Activated T-cell treated with anti-CD3 and anti-CD28 coated beads, Interleukin-2, amount 50 U/mL, for 24 hours (primary cell): Measurements from ENCODE around the gene ZNF787.

Source experiments
- DNase-seq: peaks from one replicate; pipeline ENCODE4 v3.0.0-alpha.2; 2020
- H3K27ac Mint-ChIP-seq: 2 replicates; pipeline ENCODE4 v1.8.0; 2020; ENCODE audit warnings: mild to moderate bottlenecking, mixed read lengths
- H3K27me3 Mint-ChIP-seq: 2 replicates; pipeline ENCODE4 v1.8.0; 2020; ENCODE audit warnings: mixed read lengths
- H3K36me3 Mint-ChIP-seq: 2 replicates; pipeline ENCODE4 v1.8.0; 2020; ENCODE audit warnings: low read depth, mixed read lengths
- H3K4me1 Mint-ChIP-seq: 2 replicates; pipeline ENCODE4 v1.8.0; 2020; ENCODE audit warnings: low read depth, mixed read lengths
- H3K4me3 Mint-ChIP-seq: 2 replicates; pipeline ENCODE4 v1.8.0; 2020; ENCODE audit warnings: mild to moderate bottlenecking, moderate library complexity, mixed read lengths
- H3K9me3 Mint-ChIP-seq: 2 replicates; pipeline ENCODE4 v1.8.0; 2020; ENCODE audit warnings: mixed read lengths

Gene ZNF787

DNA sequence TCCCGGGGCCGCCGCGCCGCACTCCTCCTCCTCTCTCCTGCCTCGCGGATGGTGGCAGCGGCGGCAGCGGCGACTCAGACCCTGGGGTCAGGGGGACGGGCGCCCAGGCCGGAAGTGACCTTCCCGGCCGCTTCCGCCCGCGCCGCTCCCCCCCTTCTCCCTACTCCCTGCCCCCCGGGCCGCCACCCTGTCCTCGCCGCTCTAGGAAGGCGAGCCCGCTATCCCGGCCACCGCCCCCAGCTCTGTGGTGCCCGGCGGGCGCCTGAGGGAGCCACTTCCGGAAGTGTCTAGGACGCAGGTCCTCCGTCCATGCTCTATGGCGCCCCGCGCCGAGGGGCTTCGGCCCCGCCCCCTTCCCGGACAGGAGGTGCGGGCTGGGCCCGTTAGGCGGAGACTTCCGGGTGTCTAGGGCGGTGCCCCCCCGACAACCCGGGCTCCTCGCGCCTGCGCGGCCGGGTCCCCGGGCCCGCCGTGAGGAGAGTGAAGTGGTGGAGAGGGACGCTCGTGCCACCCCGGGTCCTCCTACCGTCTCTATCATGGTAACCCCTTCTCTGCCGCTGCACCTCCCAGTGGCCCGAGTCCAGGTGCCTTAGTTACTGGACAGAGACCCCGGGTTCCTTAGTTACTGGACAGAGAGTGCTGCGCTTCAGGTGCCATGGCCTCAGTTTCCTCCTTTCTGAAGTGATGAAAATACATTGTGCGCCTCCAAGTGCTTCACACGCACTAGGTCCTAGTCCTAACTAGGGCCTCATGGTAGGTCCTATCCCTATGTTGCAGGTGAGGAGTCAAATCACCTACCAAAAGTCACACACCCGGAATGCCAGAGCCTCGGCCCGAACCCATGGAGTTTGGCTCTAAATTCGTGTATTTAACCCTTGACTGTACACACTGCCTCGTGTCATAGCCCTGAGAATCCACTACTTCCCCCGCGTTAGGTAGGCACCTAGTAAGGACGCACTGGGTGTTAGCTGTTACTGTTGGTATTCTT is at the start of gene ZNF787:
Gene ZNF787 (minus strand): TSS at position 116 of the 988 bp plus-strand sequence. CDS start 18,078 bp downstream, outside the sequence.
- H3K36me3 Mint-ChIP-seq: peaks cover 28% of the 10 kb centered on the region

DNA sequence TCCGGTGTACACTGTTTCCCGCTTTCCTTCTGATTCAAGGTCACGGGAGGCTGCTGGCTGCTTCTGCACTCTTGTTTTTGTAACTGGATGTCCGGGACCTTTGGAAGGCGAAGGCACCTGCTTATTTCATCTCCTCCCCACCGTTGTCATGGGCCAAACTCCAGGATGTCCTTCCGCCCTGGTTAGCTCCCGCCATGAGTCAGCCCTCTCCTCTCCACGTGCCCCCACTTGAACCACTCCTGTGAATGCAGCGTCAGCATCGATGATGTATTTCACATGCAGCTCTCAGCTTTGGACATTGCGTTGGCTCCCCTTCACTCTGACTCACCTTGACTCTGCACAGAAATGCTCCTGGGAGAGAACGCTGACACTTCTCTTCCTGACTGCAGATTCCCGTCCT is 49.2 kb upstream of the ZNF787 start:
- Mint-ChIP-seq H3K9me3 (no peaks in the 10 kb centered on the region), H3K27ac (no peak overlapping the region), H3K4me3 (no peak overlapping the region), H3K27me3 (no peaks in the 10 kb centered on the region), H3K4me1 (no peaks in the 10 kb centered on the region), H3K36me3 (no peaks in the 10 kb centered on the region)
- DNase-seq: no peak

More for the DNA sequence above, at the start of gene ZNF787:
- no peaks in the 10 kb centered on the region for H3K9me3 Mint-ChIP-seq
- peak within 1 kb of the TSS; percentile 87 for H3K4me3 Mint-ChIP-seq
- H3K27ac Mint-ChIP-seq: peak within 1 kb of the TSS; percentile 98
- DNase-seq: peak; percentile 99
- peaks cover 47% of the 10 kb centered on the region for H3K4me1 Mint-ChIP-seq
- no peaks in the 10 kb centered on the region for H3K27me3 Mint-ChIP-seq

DNA sequence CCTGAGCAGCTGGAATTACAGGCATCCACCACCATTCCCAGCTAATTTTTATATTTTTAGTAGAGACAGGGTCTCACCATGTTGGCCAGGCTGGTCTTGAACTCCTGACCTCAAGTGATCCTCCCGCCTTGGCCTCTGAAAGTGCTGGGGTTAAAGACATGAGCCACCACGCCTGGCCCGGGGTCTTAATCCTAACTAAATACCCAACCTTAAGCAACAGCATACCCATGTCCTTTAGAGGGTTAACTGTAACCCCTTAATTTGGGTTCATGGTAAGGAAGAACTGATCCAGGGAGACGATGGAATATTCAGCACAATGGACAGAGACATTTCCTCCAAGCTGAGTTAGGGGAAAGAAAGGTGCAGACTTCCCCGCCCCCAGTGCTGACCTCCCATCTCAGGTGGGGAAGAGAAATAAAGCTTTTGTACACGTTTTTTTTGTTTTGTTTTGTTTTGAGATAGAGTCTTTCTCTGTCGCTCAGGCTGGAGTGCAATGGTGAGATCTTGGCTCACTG is 46.0 kb upstream of the ZNF787 start:
- no peak for DNase-seq
- peaks cover 6% of the 10 kb centered on the region for H3K4me1 Mint-ChIP-seq
- H3K27ac Mint-ChIP-seq: no peak overlapping the region
- H3K9me3 Mint-ChIP-seq: no peaks in the 10 kb centered on the region
- no peaks in the 10 kb centered on the region for H3K27me3 Mint-ChIP-seq
- H3K36me3 Mint-ChIP-seq: peaks cover 1% of the 10 kb centered on the region
- no peak overlapping the region for H3K4me3 Mint-ChIP-seq

DNA sequence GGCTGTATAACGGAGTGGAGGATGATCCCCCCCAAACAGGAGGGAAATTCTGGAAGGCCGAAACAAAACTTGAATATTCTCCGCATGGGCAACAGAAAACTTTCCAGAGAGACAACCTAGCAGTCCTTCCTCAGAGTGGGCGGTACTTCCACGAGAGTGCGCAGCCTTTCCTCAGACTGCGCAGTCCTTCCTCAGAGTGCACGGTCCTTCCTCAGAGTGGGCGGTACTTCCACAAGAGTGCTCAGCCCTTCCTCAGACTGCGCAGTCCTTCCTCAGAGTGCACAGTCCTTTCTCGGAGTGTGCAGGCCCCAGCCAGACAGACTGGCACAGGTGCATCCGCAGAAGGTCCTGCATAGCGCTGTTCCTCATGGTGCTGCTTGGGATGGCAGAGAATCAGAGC is 42.0 kb upstream of the ZNF787 start:
- H3K27me3 Mint-ChIP-seq: no peaks in the 10 kb centered on the region

DNA sequence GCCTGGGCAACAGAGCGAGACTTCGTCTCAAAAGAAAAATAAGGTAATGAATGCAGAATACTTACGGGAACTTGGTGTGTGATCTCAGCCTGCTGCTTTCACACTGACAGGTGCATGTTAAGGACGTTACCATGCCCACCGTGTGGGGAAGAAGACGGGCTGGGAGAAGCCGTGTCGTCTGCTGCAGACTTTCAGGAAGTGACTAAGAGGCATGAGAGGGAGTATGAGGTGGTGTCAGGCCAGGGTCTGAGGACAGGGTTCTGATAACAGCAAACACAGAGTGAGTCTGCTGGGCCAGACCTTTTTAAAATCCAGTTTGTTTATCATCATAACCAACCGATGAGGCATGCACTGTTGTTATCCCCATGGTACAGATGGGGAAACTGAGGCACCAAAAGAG is 41.2 kb upstream of the ZNF787 start:
- H3K27ac Mint-ChIP-seq: peak overlapping the region; percentile 71
- no peaks in the 10 kb centered on the region for H3K27me3 Mint-ChIP-seq
- DNase-seq: no peak
- no peak overlapping the region for H3K4me3 Mint-ChIP-seq
- H3K36me3 Mint-ChIP-seq: peaks cover 40% of the 10 kb centered on the region
- peaks cover 12% of the 10 kb centered on the region for H3K4me1 Mint-ChIP-seq
- H3K9me3 Mint-ChIP-seq: no peaks in the 10 kb centered on the region

More for the DNA sequence above, 42.0 kb upstream of the ZNF787 start:
- DNase-seq: no peak
- H3K4me1 Mint-ChIP-seq: peaks cover 12% of the 10 kb centered on the region
- H3K9me3 Mint-ChIP-seq: no peaks in the 10 kb centered on the region
- no peak overlapping the region for H3K27ac Mint-ChIP-seq
- no peak overlapping the region for H3K4me3 Mint-ChIP-seq
- peaks cover 32% of the 10 kb centered on the region for H3K36me3 Mint-ChIP-seq

DNA sequence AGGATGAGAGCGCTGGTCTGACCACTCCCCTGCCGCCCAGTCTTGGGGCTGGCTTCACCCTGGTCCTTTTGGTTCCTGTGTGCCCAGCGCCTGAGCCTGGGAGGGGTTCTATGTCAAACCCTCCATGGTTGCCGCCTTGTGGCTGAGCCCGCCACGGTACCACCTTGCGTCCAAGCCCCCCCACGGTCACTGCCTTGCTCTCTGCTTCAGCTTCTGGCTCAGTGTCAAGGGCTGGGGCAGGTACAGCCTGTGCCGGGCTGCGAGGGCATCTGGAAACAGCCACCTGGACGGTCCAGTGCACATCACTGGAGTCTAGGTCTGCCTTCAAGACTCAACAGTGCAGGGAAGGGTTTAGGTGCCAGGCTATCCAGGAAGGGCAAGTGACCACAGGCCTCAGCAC is 40.4 kb upstream of the ZNF787 start:
- DNase-seq: no peak
- peaks cover 12% of the 10 kb centered on the region for H3K4me1 Mint-ChIP-seq
- H3K4me3 Mint-ChIP-seq: no peak overlapping the region
- H3K36me3 Mint-ChIP-seq: peaks cover 46% of the 10 kb centered on the region
- no peaks in the 10 kb centered on the region for H3K27me3 Mint-ChIP-seq
- no peaks in the 10 kb centered on the region for H3K9me3 Mint-ChIP-seq
- no peak overlapping the region for H3K27ac Mint-ChIP-seq

DNA sequence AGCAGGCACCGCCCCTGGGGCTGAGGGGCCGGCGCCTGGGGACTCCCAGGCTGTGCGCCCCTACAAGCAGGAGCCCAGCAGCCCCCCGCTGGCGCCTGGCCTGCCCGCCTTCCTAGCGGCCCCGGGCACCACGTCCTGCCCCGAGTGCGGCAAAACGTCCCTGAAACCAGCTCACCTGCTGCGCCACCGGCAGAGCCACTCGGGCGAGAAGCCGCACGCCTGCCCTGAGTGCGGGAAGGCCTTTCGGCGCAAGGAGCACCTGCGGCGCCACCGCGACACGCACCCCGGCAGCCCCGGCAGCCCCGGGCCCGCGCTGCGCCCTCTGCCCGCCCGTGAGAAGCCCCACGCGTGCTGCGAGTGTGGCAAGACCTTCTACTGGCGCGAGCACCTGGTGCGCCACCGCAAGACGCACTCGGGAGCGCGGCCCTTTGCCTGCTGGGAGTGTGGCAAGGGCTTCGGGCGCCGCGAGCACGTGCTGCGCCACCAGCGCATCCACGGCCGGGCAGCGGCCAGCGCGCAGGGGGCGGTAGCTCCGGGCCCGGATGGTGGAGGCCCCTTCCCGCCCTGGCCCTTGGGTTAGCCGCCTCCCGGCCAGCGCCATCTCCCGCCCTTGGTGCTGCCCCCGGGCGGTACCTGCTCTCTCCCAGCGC is 38.7 kb upstream of the ZNF787 start:
- no peak for DNase-seq
- no peaks in the 10 kb centered on the region for H3K27me3 Mint-ChIP-seq
- H3K27ac Mint-ChIP-seq: no peak overlapping the region
- H3K4me1 Mint-ChIP-seq: peaks cover 12% of the 10 kb centered on the region
- H3K4me3 Mint-ChIP-seq: no peak overlapping the region
- H3K36me3 Mint-ChIP-seq: peaks cover 64% of the 10 kb centered on the region
- H3K9me3 Mint-ChIP-seq: no peaks in the 10 kb centered on the region

DNA sequence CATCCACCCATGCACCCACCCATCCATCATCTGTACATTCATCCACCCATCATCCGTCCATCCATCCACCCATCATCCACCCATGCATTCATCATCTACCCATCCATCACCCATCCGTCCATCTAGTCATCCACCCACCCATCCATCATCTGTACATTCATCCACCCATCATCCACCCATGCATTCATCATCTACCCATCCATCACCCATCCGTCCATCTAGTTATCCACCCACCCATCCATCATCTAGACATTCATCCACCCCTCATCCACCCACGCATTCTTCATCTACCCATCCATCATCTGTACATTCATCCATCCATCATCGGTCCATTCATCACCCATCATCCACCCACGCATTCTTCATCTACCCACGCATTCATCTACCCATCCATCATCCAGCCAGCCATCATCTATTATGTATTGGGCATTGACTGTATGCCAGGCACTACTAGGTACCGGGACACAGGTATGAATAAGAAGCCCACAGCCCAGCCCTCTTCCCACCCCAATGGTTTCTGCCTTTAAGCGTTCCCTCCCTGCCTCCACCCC is 38.0 kb upstream of the ZNF787 start:
- Mint-ChIP-seq H3K4me3 (no peak overlapping the region), H3K27me3 (no peaks in the 10 kb centered on the region), H3K9me3 (no peaks in the 10 kb centered on the region), H3K36me3 (peaks cover 69% of the 10 kb centered on the region), H3K4me1 (peaks cover 12% of the 10 kb centered on the region), H3K27ac (no peak overlapping the region)
- no peak for DNase-seq

DNA sequence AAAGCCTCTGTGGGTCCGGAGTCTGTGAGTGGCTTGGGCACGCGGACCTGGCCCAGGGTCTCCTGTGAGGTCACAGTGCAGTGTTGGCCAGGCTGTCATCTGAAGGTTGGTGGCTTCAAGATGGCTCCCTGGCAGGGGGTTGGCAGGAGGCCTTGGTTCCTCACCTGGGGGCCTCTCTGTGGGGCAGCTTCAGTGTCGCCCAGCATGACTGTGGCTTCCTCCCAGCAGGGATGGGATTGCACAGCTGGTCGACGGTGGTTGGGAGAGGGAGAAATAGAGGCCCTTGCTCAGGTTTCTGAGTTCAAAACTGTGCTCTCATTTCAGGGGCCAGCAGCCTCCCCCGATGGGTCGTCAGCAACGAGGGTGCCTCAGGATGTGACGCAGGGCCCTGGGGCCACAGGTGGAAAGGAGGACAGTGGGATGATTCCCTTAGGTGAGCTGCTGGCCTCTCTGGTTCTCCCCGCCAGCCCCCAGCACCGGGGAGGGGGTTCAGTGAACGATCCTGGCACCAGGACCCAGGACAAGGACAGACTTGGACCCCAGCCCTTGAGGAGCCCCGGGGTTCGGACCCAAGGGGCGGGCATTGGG is 37.2 kb upstream of the ZNF787 start:
- no peak overlapping the region for H3K4me3 Mint-ChIP-seq
- H3K9me3 Mint-ChIP-seq: no peaks in the 10 kb centered on the region
- H3K27me3 Mint-ChIP-seq: no peaks in the 10 kb centered on the region
- no peak for DNase-seq
- peaks cover 16% of the 10 kb centered on the region for H3K4me1 Mint-ChIP-seq
- H3K36me3 Mint-ChIP-seq: peaks cover 75% of the 10 kb centered on the region
- H3K27ac Mint-ChIP-seq: no peak overlapping the region

DNA sequence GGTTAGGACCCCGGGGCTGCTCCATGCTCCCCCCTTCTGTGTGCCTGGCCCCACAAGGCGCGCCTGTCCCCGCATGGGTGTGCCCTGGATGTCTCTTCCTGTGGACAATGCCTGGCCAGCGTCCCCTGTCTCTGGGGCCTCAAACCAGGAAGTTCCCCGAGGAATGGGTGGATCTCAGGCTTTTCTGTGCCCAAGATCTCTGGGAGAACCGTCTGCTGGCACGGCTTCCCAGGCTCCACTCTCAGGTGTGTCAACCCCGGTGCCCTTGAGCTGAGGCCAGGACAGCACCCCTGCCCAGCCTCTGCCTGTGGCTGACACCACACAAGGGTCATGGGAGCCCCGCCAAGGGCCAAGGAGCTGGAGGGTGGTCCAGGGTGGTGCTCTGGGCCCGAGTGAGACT is 35.7 kb upstream of the ZNF787 start:
- DNase-seq: no peak
- H3K27ac Mint-ChIP-seq: no peak overlapping the region
- peaks cover 17% of the 10 kb centered on the region for H3K4me1 Mint-ChIP-seq
- no peak overlapping the region for H3K4me3 Mint-ChIP-seq
- H3K36me3 Mint-ChIP-seq: peaks cover 75% of the 10 kb centered on the region
- no peaks in the 10 kb centered on the region for H3K9me3 Mint-ChIP-seq
- H3K27me3 Mint-ChIP-seq: no peaks in the 10 kb centered on the region

DNA sequence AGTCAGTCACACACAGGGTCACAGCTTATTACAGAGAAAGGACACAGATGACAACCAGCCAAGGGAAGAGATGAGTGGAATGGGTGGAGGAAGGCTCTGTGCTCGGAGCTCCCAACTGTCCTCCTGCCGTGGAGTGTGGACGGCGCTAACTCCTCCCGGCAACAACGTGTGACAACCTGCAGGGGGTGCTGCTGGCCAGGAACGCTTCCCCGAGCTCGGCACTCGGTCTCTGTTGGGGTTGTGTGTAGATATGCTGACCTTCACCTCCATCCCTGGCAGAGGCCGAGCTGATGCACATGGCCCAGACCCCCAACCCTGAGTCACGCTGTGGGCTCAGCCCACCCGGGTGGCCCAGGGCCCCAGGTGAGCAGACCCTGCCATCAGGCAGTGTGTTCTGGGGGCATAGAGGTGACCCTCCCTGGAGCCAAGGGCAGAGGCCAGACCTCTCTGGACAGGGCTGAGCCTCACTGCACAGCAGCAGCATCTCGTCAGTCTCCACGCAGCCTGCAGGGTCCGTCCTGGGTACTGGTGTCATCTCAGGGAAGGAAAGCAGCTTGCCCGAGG is 34.1 kb upstream of the ZNF787 start:
- H3K27ac Mint-ChIP-seq: no peak overlapping the region
- H3K36me3 Mint-ChIP-seq: peaks cover 66% of the 10 kb centered on the region
- H3K4me1 Mint-ChIP-seq: peaks cover 17% of the 10 kb centered on the region
- no peaks in the 10 kb centered on the region for H3K9me3 Mint-ChIP-seq
- no peak for DNase-seq
- H3K27me3 Mint-ChIP-seq: no peaks in the 10 kb centered on the region
- H3K4me3 Mint-ChIP-seq: no peak overlapping the region

DNA sequence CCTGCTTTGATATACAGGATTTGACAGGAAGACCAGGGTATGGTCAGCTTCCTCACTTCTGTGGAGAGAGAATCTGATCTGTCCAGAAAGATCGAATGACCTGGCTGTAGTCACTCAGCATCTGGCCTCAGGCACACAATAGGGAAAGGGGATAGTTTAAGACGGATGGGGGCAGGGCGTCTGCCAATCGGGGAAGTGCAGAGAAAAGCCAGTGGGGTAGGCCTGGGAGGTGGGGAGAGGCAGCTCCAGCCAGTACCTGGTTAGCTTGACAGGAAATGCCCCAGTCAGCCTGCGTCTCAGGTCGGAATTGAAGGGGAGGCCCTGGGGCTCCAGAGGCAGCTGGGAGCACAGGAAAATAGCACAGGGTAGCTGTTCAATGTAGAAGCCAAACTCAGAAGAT is 32.4 kb upstream of the ZNF787 start:
- no peak overlapping the region for H3K4me3 Mint-ChIP-seq
- no peaks in the 10 kb centered on the region for H3K27me3 Mint-ChIP-seq
- H3K9me3 Mint-ChIP-seq: no peaks in the 10 kb centered on the region
- peak overlapping the region; percentile 34 for H3K27ac Mint-ChIP-seq
- DNase-seq: no peak
- peaks cover 18% of the 10 kb centered on the region for H3K4me1 Mint-ChIP-seq
- peaks cover 65% of the 10 kb centered on the region for H3K36me3 Mint-ChIP-seq

DNA sequence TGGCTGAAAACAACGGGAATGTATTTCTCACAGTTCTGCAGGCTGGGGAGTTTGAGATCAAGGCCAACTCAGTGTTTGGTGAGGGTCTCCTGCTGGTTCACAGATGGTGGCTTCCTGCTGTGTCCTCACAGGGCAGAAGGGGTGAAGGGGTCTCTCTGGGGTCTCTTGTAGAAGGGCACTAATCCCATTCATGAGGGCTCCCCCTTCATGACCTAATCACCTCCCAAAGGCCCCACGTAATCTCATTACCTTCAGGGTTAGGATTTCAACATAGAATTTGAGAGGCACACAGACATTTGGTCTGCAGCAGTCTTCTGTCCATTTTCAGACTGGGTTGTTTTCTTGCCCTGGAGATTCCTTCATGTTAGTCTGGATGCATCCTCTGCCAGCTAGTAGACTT is 31.5 kb upstream of the ZNF787 start:
- Mint-ChIP-seq H3K36me3 (peaks cover 65% of the 10 kb centered on the region), H3K4me1 (peaks cover 18% of the 10 kb centered on the region)

DNA sequence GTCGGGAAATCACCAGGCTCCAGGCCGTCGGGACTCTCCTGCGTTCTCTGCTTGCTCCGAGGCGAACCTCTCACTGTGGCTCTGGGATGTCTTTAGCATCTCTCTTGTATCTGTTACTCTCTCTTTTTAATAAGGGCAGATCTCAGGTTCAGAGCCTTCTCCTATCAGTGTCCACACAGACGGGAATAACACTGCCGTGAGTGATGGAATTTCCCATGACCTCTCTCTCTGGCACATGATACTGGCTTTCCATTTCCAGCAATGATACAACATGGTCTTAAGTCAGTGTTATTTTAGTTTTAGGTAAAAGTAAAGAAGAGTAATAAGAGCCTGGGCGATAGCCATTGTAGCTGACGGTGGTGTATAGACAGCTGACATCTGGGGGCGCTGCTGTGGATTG is 29.3 kb upstream of the ZNF787 start:
- Mint-ChIP-seq H3K27ac (no peak overlapping the region), H3K36me3 (peaks cover 55% of the 10 kb centered on the region)

More for the DNA sequence above, 31.5 kb upstream of the ZNF787 start:
- H3K27me3 Mint-ChIP-seq: no peaks in the 10 kb centered on the region
- no peak overlapping the region for H3K4me3 Mint-ChIP-seq
- DNase-seq: no peak
- H3K9me3 Mint-ChIP-seq: no peaks in the 10 kb centered on the region
- peak overlapping the region; percentile 34 for H3K27ac Mint-ChIP-seq

More for the DNA sequence above, 29.3 kb upstream of the ZNF787 start:
- Mint-ChIP-seq H3K4me1 (peaks cover 18% of the 10 kb centered on the region), H3K9me3 (no peaks in the 10 kb centered on the region), H3K27me3 (no peaks in the 10 kb centered on the region), H3K4me3 (no peak overlapping the region)
- DNase-seq: no peak
